ENCODE results near the gene ZNF862. TPM values are rescaled to one million over a fixed set of nuclear protein-coding genes. Genes with fewer than 3 reads are reported as not detected.

ZNF862 gene
- polyA plus RNA-seq, 1 of the 3 experiments (the other 2 are of a cell fraction) = 17.3 TPM

- Histone ChIP-seq H3K9me2 (no peaks in the 10 kb centered on the region), H3K36me3 (replicated peaks in 1 of 2; ENCODE audit: control insufficient read depth in 1 of 2, insufficient read depth in 2 of 2, low read length in 1 of 2) (peaks cover 15 to 47% of the 10 kb centered on the region in 2 experiments), H3K9me3 (no peaks in the 10 kb centered on the region), H3K4me3 (ENCODE audit: low read depth in 2 of 2, low read length in 1 of 2) (no peak overlapping the region), H4K20me1 (ENCODE audit: insufficient read depth) (no peaks in the 10 kb centered on the region), H3K4me2 (no peak overlapping the region), H3K79me2 (ENCODE audit: insufficient read depth) (no peaks in the 10 kb centered on the region), H2AFZ (ENCODE audit: low read depth) (no peak overlapping the region), H3K4me1 (ENCODE audit: control insufficient read depth in 1 of 2, insufficient read depth in 2 of 2, low read depth in 1 of 2, low read length in 1 of 2) (peaks cover under 1 to 2% of the 10 kb centered on the region in 2 experiments; a peak in 2 of 4 replicates), H3F3A (replicated peaks; ENCODE audit: insufficient read depth) (no peaks in the 10 kb centered on the region), H3K27me3 (ENCODE audit: insufficient read depth) (no peaks in the 10 kb centered on the region), H3K27ac (ENCODE audit: low read depth in 2 of 2, low read length in 1 of 2) (no peak overlapping the region), H3K9ac (no peak overlapping the region)
- POLR2A ChIA-PET = interaction anchor here (0.6 kb wide), 1 partner anchor 15 kb away, joined by 3 read pairs; no protein-coding TSS in a partner anchor
- DNase-seq = no peak
- WGBS (ENCODE audit: low lambda C conversion rate) = 85% methylated on average over 6 of the region's 6 CpGs
- CTCF ChIA-PET = interaction anchor here (1.4 to 2.3 kb wide), 7 partner anchors 10 to 59 kb away, joined by 5 to 9 read pairs (median 7); no protein-coding TSS in a partner anchor
- TF ChIP-seq MXI1 (IDR thresholded peaks at IDR 0.05; ENCODE audit: low read depth, low read length) = no peak
- no peak for TF ChIP-seq ELF1 (IDR thresholded peaks at IDR 0.05)
- no peak for TF ChIP-seq SIN3A (IDR thresholded peaks at IDR 0.05; ENCODE audit: borderline replicate concordance, low read depth, low read length)
- 0 out of 2 replicates have a peak, but pooled peaks have one; percentile 18 for TF ChIP-seq RAD21 (IDR thresholded peaks at IDR 0.05; ENCODE audit: low read length)
- TF ChIP-seq FOSL2 (IDR thresholded peaks at IDR 0.05; ENCODE audit: borderline replicate concordance, low read depth) = no peak
- no peak for TF ChIP-seq MEF2A (IDR thresholded peaks at IDR 0.05; ENCODE audit: borderline replicate concordance, low read depth)
- TF ChIP-seq CTCF (IDR thresholded peaks at IDR 0.05) = peak; percentile 10; the same call in 1 of the 2 replicates
- no peak for TF ChIP-seq EZH2phosphoT487 (IDR thresholded peaks at IDR 0.05; ENCODE audit: borderline replicate concordance, low read depth)
Measured at GRCh38 chr7:149849174-149849573, 11.0 kb downstream of the ZNF862 start.

GRCh38 chr7:149850007-149850594 lies 11.9 kb downstream of the ZNF862 start:
- peaks cover 13 to 42% of the 10 kb centered on the region in 2 experiments for H3K36me3 ChIP-seq (replicated peaks in 1 of 2; ENCODE audit: control insufficient read depth in 1 of 2, insufficient read depth in 2 of 2, low read length in 1 of 2)
- no peaks in the 10 kb centered on the region for H4K20me1 ChIP-seq (ENCODE audit: insufficient read depth)
- no peak overlapping the region for H3K9ac ChIP-seq
- H3K4me3 ChIP-seq (ENCODE audit: low read depth in 2 of 2, low read length in 1 of 2) = no peak overlapping the region
- ChIA-PET CTCF (interaction anchor here (1.3 to 2.3 kb wide), 8 partner anchors 11 to 108 kb away, joined by 4 to 9 read pairs (median 6); no protein-coding TSS in a partner anchor), POLR2A (interaction anchor here (0.6 to 1.2 kb wide), 3 partner anchors 10 to 14 kb away, joined by 3 read pairs; partner anchors contain the start of gene ZNF862)
- H3K79me2 ChIP-seq (ENCODE audit: insufficient read depth) = no peaks in the 10 kb centered on the region
- no peak for TF ChIP-seq JUND (IDR thresholded peaks at IDR 0.05)
- TF ChIP-seq EZH2phosphoT487 (IDR thresholded peaks at IDR 0.05; ENCODE audit: borderline replicate concordance, low read depth) = no peak
- TF ChIP-seq FOSL2 (IDR thresholded peaks at IDR 0.05; ENCODE audit: borderline replicate concordance, low read depth) = no peak
- TF ChIP-seq MEF2A (IDR thresholded peaks at IDR 0.05; ENCODE audit: borderline replicate concordance, low read depth) = no peak
- TF ChIP-seq TEAD4 (IDR thresholded peaks at IDR 0.05; ENCODE audit: borderline replicate concordance, insufficient read depth) = no peak
- TF ChIP-seq NRF1 (IDR thresholded peaks at IDR 0.05; ENCODE audit: low read depth, low read length) = no peak
- H2AFZ ChIP-seq (ENCODE audit: low read depth) = no peak overlapping the region
- no peak overlapping the region for H3K4me2 ChIP-seq
- no peaks in the 10 kb centered on the region for H3K9me3 ChIP-seq
- peaks cover 10% of the 10 kb centered on the region in 2 experiments for H3K4me1 ChIP-seq (ENCODE audit: control insufficient read depth in 1 of 2, insufficient read depth in 2 of 2, low read depth in 1 of 2, low read length in 1 of 2)
- H3F3A ChIP-seq (replicated peaks; ENCODE audit: insufficient read depth) = no peaks in the 10 kb centered on the region
- no peak for DNase-seq
- no peaks in the 10 kb centered on the region for H3K9me2 ChIP-seq
- no peak overlapping the region for H3K27ac ChIP-seq (ENCODE audit: low read depth in 2 of 2, low read length in 1 of 2)
- WGBS (ENCODE audit: low lambda C conversion rate) = 91% methylated on average over 16 of the region's 16 CpGs
- no peaks in the 10 kb centered on the region for H3K27me3 ChIP-seq (ENCODE audit: insufficient read depth)
